Colon (tissue), 2 donors: Measurements from ENCODE around the gene SMC1B.
"Not testable (repeated sequence)": the region's sequence is repeated elsewhere in the genome, so short reads cannot be mapped to it uniquely, and the experiment has no call there.

Source experiments
- FAIRE-seq: peaks from 2 replicates; lab custom pipeline; 2012; peaks lifted over from hg19 to GRCh38; lab: Jason Lieb, UNC
- donor health status: control.
- donor health status: control.

The SMC1B gene

DNA sequence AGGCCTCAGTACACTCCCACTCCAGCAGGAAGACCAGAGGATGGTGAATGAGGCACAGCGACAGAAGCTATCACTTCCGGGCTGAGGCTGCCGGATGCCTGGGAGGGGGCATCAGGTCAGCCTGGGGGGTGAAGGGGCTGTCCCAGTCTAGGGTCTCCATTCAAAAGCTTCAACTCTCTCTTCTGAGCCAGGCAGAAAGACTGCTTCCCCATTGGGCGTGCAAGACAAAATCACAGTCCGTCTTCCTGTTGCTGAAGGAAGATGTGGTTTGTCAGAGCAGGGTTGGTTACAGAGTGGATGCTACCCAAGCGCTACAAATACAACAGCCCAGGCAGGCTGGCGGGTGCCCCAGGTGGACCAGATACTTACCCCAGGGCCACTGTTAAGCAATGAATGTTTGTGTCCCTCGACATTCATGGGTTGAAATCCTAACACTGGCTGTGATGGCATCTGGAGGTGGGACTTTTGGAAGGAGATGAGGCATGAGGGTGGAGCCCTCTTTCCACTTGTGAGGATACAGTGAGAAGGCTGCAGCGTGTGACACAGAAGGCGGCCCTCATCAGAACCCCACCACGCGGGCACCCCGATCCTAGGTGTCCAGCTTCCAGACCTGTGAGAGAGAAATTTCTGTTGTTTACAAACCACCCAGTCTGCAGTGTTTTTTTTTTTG is 116.6 kb downstream of the SMC1B start:
- FAIRE-seq, result no peak

GRCh38 chr22:45295492-45295891 is 117.9 kb downstream of the SMC1B start:
- no peak for FAIRE-seq

GRCh38 chr22:45295004-45295403 is 118.4 kb downstream of the SMC1B start:
- not testable (repeated sequence) for FAIRE-seq
